Mucosa of stomach (tissue), 1 donor: Measurements from ENCODE around the gene OR8D4.
"Not testable (repeated sequence)": the region's sequence is repeated elsewhere in the genome, so short reads cannot be mapped to it uniquely, and the experiment has no call there.

Experiments used
- H3K27me3 ChIP-seq: one replicate; pipeline ENCODE4 v1.7.0; 2013; ENCODE audit warnings: mild to moderate bottlenecking, low read length; ENCODE audit not compliant: control insufficient read depth, insufficient read depth
- H3K36me3 ChIP-seq: one replicate; pipeline ENCODE4 v1.7.0; 2013; ENCODE audit warnings: low read length; ENCODE audit not compliant: control insufficient read depth, insufficient read depth
- H3K4me1 ChIP-seq: one replicate; pipeline ENCODE4 v1.7.0; 2013; ENCODE audit warnings: mild to moderate bottlenecking, low read length; ENCODE audit not compliant: control insufficient read depth, insufficient read depth
- H3K4me3 ChIP-seq: one replicate; pipeline ENCODE4 v1.7.0; 2013; ENCODE audit warnings: low read length
- H3K9ac ChIP-seq: one replicate; pipeline ENCODE4 v1.7.0; 2013; ENCODE audit warnings: mild to moderate bottlenecking, low read length, moderate library complexity
- H3K9me3 ChIP-seq: one replicate; pipeline ENCODE4 v1.7.0; 2013; ENCODE audit warnings: mild to moderate bottlenecking, low read length, moderate library complexity; ENCODE audit not compliant: control insufficient read depth
- donor health status: Pancreatic carcinoma.

Gene OR8D4

DNA sequence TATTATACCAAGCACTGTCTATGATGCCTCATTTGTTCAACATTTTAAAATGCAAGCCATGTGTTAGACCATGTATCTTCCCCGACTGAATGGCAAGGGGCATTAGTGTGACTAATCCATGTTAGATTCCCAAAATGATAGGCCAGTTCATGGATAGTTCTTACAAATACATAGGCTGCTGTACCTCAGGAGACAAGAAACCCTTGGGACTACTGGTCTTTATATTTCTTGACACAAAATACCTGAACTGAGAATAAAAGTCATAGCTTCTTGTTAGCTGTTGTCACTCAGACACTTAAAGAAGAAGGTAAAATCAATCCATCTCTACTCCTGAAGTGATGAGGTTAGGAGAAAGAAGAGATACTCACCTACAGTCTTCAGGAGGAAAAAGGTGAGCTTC lies at the start of gene OR8D4:
Gene OR8D4, plus strand, starts transcription at position 301 of the 400 bp plus-strand sequence. CDS start 4,265 bp downstream, outside the sequence.
- no peaks in the 10 kb centered on the region for H3K27me3 ChIP-seq
- no peaks in the 10 kb centered on the region for H3K9me3 ChIP-seq

DNA sequence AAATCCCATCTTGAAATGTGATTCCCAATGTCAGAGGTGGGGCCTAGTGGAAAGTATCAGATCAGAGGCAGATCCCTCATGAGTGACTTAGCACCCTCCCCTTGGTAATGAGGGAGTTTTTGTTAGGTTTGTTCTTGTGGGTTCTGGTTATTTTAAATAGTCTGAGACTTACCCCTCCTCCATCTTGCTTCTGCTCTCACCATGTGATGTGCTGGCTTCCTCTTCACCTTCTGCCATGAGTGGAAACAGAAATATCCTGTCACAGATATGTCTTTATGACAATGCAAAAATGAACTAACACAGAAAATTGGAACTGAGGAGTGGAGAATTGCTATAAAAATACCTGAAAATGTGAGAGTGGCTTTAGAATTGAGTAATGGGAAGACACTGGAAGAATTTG lies 49.6 kb upstream of the OR8D4 start:
- Histone ChIP-seq H3K9ac (no peak overlapping the region), H3K36me3 (no peaks in the 10 kb centered on the region), H3K27me3 (no peaks in the 10 kb centered on the region), H3K4me1 (no peaks in the 10 kb centered on the region), H3K9me3 (no peaks in the 10 kb centered on the region), H3K4me3 (no peak overlapping the region)

More for the DNA sequence above, at the start of gene OR8D4:
- H3K4me1 ChIP-seq: no peaks in the 10 kb centered on the region
- no peak within 1 kb of the TSS for H3K9ac ChIP-seq
- no peak within 1 kb of the TSS for H3K4me3 ChIP-seq
- H3K36me3 ChIP-seq: no peaks in the 10 kb centered on the region

DNA sequence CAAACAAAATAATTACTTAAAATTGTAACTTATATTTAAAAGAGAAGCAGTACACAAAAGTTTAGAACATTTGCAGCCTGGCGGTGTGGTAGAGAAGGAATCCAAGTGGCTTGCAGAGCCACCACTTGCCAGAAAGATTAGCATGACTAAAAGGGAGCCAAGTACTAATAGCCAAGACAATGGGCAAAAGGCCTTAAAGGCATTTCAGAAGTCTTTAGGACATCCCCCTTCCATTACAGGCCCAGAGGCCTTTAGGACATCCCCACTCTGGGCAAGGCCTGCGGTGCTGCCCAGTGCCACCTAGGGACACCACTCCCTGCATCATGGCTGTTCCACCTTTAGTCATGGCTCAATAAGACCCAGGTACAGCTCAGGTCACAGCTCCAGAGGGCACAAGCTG lies 48.9 kb upstream of the OR8D4 start:
- Histone ChIP-seq H3K27me3 (no peaks in the 10 kb centered on the region), H3K9me3 (no peaks in the 10 kb centered on the region), H3K9ac (no peak overlapping the region), H3K4me1 (no peaks in the 10 kb centered on the region), H3K36me3 (no peaks in the 10 kb centered on the region), H3K4me3 (no peak overlapping the region)

DNA sequence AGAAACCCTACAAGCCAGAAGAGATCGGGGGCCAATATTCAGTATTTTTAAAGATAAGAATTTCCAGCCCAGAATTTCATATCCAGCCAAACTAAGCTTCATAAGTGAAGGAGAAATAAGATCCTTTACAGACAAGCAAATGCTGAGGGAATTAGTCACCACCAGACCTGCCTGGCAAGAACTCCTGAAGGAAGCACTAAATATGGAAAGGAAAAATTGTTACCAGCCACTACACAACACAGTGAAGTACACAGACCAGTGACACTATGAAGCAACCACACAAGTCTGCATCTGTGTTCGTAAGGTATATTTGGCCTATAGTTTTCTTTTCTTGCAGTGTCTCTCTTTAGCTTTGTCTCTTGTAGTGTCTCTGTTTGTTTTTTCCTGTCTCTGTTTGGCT lies 45.5 kb upstream of the OR8D4 start:
- no peaks in the 10 kb centered on the region for H3K9me3 ChIP-seq
- H3K36me3 ChIP-seq: no peaks in the 10 kb centered on the region
- no peaks in the 10 kb centered on the region for H3K27me3 ChIP-seq
- H3K9ac ChIP-seq: no peak overlapping the region
- H3K4me1 ChIP-seq: no peaks in the 10 kb centered on the region
- H3K4me3 ChIP-seq: no peak overlapping the region

DNA sequence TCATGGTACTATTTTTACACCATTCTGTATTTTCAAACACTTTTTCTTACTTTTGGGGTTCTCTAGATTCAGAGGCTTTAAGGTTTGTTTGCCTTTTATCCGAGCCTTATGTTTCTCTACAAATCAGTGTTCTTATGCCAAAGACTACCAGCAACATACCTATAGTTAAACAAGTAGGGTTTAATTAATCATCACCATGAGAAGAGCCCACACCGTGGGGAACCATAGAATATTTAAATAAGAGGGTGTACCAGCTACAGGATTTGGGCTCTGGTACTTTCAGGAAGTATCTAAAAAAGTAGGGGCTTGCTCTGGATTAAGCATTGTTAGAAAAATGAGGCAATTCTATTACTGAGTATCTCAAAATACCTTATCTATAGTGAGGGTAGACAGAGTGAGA lies 42.2 kb upstream of the OR8D4 start:
- Histone ChIP-seq H3K4me3 (no peak overlapping the region), H3K36me3 (no peaks in the 10 kb centered on the region), H3K9me3 (no peaks in the 10 kb centered on the region), H3K9ac (no peak overlapping the region), H3K4me1 (no peaks in the 10 kb centered on the region), H3K27me3 (no peaks in the 10 kb centered on the region)

DNA sequence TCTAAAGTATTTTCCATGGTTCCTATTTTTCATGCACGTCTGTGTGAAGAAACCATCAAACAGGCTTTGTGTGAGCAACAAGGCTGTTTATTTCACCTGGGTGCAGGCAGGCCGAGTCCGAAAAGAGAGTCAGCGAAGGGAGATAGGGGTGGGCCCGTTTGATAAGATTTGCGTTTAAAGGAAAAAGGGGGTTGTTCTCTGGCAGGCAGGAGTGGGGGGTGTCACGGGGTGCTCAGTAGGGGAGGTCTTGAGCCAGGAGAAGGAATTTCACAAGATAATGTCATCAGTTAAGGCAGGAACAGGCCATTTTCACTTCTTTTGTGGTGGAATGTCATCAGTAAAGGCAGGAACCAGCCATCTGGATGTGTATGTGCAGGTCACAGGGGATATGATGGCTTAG lies 36.7 kb upstream of the OR8D4 start:
- H3K9me3 ChIP-seq, H3K27me3 ChIP-seq, H3K4me3 ChIP-seq, H3K9ac ChIP-seq, H3K36me3 ChIP-seq, H3K4me1 ChIP-seq: not testable (repeated sequence)

DNA sequence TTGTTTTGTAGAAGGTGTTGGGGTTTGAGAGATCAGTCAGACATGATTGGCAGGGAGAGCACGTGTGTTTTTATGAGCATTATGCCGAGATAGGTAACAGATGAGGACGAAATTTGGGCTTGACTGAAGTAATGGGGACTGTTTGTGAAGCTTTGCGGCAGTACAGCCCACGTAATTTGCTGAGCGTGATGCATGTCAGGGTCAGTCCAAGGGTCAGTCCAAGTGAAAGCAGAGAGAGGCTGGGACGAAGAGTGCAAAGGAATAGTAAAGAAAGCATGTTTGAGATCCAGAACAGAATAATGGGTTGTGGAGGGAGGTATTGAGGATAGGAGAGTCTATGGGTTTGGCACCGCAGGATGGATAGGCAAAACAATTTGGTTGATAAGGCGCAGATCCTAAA lies 34.2 kb upstream of the OR8D4 start:
- not testable (repeated sequence) for H3K9ac ChIP-seq, H3K9me3 ChIP-seq, H3K4me1 ChIP-seq, H3K27me3 ChIP-seq, H3K4me3 ChIP-seq, H3K36me3 ChIP-seq

DNA sequence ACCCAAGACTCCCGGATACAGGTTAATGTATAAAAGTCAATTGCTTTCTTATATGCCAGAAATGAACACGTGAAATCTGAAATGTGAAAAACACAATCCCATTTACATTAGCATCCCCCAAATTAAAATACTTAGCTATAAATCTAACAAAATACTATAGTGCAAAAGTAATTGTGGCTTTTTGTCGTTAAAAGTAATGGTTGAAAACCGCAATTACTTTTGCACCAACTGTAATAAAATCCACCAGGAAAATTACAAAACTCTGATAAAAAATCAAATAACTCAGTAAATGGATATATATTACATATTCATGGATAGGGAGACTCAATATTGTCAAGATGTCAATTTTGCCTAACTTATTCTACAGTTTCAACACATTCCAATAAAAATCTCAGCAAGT lies 21.1 kb upstream of the OR8D4 start:
- no peaks in the 10 kb centered on the region for H3K4me1 ChIP-seq
- H3K9ac ChIP-seq: no peak overlapping the region
- no peaks in the 10 kb centered on the region for H3K9me3 ChIP-seq
- H3K36me3 ChIP-seq: no peaks in the 10 kb centered on the region
- H3K4me3 ChIP-seq: no peak overlapping the region
- no peaks in the 10 kb centered on the region for H3K27me3 ChIP-seq

DNA sequence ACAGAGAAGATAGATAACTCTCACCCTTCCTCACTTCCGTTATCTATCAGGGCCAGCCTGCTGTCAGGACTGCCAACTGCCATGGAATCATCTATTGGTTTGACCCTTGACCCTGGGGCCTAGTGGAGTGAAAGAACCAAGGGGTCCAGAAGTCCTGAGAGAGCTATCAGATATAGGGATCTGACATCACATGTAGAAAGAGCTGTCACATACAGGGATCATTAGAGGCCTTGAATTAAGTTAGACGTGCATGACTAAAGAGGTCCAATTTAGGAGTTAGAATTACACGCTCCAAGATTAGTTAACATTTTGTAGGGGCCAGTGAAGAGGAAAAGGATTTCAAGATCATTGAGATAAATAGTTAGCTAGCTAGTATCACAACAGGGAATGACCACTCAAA lies 16.4 kb upstream of the OR8D4 start, which contains the start of gene TMEM225:
Gene TMEM225, minus strand, starts transcription at position 101 of the 400 bp plus-strand sequence. CDS start 245 bp downstream, outside the sequence.
- H3K27me3 ChIP-seq: no peaks in the 10 kb centered on the region
- no peak within 1 kb of the TSS for H3K4me3 ChIP-seq
- no peaks in the 10 kb centered on the region for H3K4me1 ChIP-seq
- H3K36me3 ChIP-seq: no peaks in the 10 kb centered on the region
- no peak within 1 kb of the TSS for H3K9ac ChIP-seq
- H3K9me3 ChIP-seq: no peaks in the 10 kb centered on the region

DNA sequence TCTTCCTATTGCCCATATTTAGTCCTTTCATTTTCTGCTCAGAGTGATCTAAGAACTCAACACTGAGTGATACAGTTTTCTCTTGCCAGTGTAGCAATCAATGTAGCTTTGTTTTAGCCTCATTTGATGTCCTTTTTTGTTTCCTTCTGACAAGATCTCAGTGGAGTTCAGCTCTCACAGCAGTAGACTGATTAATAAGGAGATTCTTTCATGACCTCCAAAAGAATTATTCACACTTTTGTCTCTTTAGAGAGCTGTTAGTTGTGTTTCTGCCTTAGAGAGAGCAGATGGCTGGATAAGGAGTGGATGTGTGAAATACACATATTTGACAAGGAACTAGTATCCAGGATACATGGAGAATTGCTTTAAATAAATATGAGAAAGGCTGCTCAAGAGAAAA lies 9.9 kb upstream of the OR8D4 start:
- Histone ChIP-seq H3K9me3 (no peaks in the 10 kb centered on the region), H3K4me1 (no peaks in the 10 kb centered on the region), H3K27me3 (no peaks in the 10 kb centered on the region), H3K4me3 (no peak overlapping the region), H3K9ac (no peak overlapping the region), H3K36me3 (no peaks in the 10 kb centered on the region)

DNA sequence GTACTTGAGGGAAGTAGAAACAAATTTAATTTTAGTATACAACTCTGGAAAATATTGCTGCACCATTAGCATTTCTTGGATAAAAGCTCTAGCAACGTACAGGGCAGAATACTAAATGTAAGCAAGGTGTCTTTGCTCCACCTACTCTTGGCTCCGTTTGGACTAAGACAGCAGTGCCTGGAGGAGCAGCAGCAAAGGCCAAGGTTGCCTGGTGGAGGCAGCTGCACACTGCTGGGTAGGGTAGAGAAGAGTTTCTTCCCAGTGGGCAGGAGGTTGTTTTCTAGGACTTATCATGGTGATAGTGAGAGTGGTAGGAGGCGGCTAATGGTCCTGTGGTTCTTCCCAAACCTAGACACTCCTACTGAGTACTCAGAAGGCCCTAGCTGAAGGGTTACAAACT lies 2.2 kb upstream of the OR8D4 start:
- no peak overlapping the region for H3K9ac ChIP-seq
- H3K4me1 ChIP-seq: no peaks in the 10 kb centered on the region

DNA sequence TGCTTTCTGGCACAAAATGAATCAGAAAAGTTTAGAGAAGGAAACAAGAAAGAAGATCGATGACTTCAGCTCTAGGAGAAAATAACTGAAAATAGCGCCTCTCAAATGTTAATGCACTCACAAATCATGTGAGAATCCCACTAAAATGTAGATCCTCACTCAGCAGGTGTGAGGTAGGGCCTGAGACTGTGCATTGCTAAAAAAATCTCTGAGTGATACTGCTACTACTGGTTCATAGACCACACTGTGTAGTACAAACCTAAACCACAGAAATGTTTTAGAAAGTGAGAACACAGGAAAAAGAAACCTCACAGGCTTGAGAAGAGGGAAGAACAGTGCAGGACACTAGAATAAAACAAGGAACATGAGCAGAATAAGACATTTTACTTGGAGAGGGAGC lies 2.0 kb downstream of the OR8D4 start:
- no peaks in the 10 kb centered on the region for H3K36me3 ChIP-seq
- H3K4me3 ChIP-seq: no peak overlapping the region
- H3K9ac ChIP-seq: no peak overlapping the region
- no peaks in the 10 kb centered on the region for H3K9me3 ChIP-seq
- H3K27me3 ChIP-seq: no peaks in the 10 kb centered on the region
- H3K4me1 ChIP-seq: no peaks in the 10 kb centered on the region

More for the DNA sequence above, 2.2 kb upstream of the OR8D4 start:
- Histone ChIP-seq H3K36me3 (no peaks in the 10 kb centered on the region), H3K4me3 (no peak overlapping the region), H3K9me3 (no peaks in the 10 kb centered on the region), H3K27me3 (no peaks in the 10 kb centered on the region)

DNA sequence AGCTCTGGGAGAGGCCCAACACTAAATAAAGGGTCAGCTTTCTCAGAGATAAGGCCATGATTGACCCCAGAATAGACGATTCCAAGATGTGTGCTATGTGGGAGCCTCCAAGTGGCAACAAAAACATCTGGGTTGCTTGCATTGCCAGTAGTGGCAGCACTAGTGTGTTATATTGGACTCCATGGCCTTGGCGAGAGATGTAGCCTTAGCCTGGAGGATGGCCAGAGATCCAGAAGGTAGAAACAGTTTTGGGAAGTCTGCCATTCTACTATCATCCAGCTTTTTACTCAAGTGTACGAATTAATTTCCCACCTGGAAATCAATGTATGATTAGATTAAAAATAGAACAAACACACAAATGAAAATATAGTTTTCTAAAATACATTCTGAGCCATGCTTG lies 3.0 kb downstream of the OR8D4 start:
- no peaks in the 10 kb centered on the region for H3K4me1 ChIP-seq
- no peak overlapping the region for H3K4me3 ChIP-seq
- no peaks in the 10 kb centered on the region for H3K9me3 ChIP-seq
- H3K27me3 ChIP-seq: no peaks in the 10 kb centered on the region
- H3K36me3 ChIP-seq: no peaks in the 10 kb centered on the region
- no peak overlapping the region for H3K9ac ChIP-seq
